Glomerular visceral epithelial cell (primary cell): ENCODE data around the gene SBSN.

Source experiments
- DNase-seq: peaks from one replicate; pipeline ENCODE4 v3.0.0-alpha.2; 2016; ENCODE audit errors: extremely low spot score

The SBSN gene

DNA sequence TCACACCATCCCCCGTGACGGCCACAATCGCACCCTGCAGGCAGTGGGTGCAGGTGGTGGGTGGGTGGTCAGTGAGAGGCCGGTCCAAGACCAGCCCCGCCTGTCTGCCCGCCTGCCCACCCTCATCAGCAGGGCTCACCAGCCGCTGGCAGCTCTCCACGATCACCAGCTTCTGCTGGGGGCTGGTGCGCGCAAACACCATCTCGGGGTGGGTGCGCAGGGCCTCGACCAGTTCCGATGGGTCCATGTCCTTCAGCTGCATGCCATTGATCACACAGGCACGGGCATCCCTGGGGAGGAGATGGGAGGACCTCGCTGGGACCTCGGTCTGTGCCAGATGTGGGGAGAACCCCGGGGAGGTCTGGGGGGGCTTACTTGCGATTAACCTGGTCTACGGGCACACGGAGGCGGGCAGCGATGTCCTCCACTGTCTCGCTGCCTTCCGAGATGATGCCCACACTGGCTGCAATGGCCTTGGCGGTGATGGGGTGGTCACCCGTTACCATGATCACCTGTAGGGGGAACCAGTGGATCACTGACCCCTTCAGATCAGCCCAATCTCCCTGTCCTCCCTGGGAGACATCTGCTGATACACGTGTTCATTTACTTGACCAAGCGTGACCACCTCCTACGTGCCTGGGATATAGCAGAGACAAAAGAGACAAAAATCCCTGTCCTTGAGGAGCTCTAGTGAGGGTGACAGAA lies 27.3 kb upstream of the SBSN start:
- peak; percentile 58 for DNase-seq

DNA sequence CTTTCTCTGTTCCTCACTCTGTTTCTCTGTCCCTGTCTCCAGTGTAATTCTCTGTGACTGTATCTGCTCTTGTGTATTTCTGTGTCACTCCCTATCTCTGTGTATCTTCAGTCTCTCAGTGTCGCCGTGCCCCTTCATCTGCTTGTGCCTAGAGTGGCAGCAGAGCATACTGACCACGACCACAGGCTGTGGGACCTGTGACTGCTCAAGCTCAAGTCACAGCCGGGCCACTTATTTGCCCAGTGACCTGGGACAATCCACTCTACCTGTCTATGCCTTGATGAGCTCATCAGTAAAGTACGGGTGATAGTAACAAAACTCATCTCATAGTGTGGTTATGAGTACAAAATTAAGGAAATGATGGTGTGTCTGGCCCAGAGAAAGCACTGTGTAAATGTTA lies 26.0 kb upstream of the SBSN start:
- no peak for DNase-seq

DNA sequence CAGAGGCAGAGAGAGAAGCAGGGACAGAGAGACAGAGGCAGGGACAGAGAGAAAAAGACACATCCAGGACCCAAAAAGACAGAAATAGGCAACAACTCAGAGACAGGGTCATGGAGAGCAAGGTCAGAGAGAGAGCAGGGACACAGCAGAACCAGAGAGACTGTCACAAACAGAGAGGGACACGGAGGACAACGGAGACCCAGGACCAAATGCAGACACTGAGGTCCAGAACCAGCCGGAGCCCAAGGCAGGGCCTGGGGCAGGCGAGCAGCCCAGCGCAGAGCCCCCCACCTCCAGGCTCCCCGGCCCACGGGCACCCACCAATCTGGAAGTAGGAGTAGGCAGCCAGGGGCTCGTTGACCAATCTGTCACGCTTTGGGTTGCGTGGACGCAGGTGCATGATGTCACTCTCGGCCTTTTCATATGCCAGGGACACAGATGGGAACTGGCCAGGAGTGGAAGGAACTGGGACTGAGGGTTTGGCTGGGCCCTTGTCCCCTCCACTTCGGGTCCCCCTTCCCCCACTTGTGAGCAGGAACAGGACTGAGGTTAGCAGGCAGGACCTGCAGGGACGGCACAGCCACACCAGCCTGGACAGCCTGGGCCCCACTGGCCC lies 25.4 kb upstream of the SBSN start:
- DNase-seq: no peak

DNA sequence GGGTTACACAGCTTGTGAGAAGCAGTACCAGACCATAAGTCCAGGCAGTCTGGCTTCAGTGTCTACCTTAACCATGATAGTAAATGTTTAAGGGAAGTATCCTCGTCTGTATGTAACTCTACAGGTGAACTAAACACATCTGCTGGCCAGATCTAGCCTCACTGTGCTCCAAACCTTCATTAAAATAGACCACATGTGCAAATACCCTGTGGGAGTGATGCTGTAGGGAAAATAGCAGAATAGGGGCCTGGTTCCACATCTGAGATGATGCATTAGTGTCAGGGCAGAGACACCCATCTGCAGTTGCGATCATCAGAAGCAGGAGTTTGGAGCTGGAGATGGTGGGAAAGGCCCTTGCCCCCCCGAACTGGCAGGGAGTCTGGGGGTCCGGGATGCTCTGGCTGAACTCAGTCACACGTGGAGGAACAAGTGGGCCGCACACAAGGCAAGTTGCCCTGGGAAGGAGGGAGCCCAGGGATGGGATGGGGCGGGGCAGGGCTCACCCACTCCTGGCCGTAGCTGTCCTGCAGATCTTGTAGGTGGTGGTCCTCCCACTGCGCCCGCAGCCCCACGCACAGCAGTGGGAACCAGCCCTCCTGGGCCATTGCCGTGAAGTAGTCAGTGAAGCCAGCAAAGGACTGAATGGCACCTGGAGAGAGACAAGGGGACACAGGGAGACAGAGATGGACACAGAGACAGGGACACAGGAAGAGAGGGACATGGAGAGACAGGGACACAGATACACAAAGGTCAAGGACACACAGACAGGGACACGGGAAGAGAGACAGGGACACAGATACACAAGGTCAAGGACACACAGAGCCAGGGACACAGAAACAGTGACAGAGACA lies 24.6 kb upstream of the SBSN start:
- no peak for DNase-seq

GRCh38 chr19:35551091-35551810 lies 23.1 kb upstream of the SBSN start:
- no peak for DNase-seq

DNA sequence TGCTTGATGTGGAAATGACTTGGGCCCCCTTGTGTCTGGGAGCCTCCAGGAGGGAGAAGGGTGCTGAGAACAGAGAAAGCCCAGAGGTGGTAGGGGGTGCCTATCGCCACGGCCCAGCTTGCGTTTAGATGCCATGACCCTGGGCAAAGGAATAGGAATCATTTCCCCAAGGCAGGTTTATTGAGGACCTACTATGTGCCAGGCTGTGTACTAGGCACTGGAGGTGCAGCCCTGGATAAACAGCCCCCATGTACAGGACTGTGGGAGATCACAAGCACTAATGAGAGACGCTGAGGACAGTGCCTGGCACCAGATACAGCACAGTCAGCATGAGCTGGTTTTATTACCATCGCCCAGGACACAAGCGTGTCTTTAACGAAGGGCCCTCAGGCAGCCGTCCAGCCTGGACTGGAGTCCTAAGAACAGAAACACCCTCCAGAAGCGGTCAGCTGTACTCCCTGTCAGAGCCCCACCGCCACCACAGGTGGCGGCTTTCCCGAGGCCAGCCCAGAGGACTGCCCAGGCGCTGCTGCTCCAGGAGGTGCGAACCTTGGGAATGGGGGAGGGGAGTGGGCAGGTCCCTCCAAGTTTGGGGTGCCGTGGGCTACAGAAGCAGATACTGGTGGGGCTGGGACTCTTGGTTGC lies 21.9 kb upstream of the SBSN start:
- no peak for DNase-seq

DNA sequence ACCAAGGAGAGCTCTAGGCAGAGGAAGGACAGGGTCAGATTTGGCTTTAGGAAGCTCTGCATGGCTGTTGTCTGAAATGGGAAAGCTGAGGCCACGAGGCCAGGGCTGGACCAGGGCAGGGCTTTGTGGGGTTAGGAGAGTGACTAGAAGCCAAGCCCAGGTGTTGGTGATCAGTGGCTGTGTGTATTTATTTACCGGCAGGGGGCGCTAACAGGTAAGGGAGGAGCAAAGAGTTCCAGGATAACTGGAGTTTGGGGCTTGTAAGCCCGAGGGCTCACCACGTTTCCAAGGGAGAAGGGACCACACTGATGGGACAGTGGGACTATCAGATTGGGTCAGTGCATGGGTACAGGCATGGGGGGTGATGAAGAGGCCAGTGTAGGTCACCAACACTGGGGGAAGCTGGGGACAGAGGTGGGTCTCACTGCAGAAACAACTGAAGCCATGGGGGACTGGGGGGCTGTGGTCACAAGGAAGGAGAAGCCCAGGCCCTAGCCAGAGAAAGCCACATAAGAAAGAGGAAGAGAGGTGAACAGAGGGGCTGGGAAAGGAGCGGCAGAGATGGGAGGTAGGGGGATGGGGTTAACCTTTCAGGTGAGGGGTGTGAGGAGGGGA lies 21.2 kb upstream of the SBSN start:
- DNase-seq: peak; percentile 72

GRCh38 chr19:35546532-35546931 lies 18.4 kb upstream of the SBSN start:
- DNase-seq: no peak

DNA sequence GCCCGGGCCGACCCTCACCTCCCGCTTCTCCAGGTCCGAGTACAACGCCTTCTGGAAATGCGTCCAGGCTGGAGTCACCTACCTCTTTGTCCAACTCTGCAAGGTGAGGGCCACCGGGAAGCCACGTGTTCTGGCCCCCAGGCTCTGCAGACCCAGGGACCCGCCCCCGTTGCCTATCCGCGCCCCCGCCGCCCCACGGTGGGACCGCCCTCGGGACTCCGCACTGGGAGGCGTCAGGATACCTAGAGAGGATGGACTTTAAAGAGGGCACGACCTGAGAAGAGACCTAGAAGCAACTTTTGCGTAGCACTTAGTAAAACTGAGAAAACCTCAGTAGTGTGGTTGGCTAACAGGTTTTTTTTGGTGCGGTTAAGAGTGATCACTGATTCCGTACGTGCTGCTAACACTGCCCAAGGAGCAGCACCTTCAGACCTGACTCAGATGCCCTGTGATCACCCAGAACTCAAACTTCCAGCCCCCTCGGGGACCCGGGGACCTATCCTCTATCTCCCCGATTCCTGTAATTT lies 17.8 kb upstream of the SBSN start:
- peak; percentile 31 for DNase-seq

DNA sequence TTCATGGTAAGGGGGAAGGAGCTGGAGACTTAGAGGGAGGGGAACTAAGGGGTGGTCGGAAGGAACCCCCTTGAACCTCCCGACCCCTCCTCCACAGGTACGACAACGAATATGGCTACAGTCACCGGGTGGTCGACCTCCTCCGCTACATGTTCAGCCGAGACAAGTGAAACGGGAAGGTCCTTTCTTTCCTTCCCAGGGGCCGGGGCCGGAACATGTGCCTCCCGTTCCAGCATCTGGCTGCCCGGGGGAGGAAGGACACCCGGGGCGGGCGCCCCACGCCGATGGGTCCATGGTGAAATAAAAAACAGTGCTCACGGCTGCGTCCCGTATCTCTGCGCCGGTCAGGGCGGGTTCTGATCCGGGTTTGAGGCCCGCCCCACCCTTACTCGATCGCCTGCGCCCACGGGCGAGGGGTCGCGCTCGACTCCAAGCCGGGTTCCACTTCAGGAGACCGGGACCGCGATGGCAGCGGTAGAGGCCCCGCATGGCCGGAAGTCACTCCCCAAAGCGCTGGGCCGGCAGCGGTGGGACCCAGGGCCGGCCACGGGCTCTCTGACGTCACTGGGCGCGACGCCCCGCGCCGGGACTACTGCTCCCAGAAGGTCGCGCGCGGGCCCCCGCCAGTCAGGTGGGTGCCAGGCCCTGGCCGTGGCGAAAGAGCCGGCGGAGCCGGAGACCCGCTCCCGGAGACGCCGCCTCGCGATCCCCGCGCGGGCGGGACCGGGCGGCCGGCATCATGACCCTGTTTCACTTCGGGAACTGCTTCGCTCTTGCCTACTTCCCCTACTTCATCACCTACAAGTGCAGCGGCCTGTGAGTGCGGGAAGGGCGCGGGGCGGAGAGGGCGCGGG lies 17.1 kb upstream of the SBSN start, which contains the start of gene TMEM147:
TSS of gene TMEM147 (plus strand) at position 626 of the 854 bp plus-strand sequence. CDS start at position 740, 114 bp downstream.
- DNase-seq: peak; percentile 85

DNA sequence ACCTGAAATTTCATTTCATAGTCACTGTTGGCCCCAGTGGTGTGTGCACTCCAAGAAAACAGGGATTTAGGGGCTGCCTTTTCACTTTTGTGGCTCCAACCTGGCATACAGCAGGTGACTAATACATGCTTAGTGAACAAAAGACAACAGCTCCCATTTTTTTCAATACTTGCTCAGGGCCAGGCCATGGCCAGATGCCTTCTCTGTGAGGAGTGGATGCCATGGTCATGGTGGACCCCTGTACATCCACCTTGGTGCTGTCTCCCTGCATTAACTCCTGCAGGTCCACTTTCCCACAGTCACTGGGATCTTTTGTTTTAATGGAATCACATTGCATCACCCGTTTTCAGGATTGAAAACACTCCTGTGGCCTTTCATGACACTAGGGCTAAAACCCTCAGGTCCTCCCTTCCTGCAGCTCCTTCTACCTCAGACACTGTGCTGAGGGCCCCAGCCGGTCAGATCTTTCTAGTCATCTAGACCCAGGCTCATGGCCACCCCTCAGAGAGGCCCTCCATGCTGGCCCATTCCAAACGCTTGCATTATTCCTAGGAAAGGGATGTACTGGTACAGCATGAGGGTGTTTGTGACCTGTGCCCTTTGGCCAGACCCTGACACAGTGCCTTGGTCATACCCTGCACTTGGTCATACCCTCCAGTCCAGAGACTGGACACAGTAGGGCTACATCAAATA lies 16.1 kb upstream of the SBSN start:
- DNase-seq: no peak

DNA sequence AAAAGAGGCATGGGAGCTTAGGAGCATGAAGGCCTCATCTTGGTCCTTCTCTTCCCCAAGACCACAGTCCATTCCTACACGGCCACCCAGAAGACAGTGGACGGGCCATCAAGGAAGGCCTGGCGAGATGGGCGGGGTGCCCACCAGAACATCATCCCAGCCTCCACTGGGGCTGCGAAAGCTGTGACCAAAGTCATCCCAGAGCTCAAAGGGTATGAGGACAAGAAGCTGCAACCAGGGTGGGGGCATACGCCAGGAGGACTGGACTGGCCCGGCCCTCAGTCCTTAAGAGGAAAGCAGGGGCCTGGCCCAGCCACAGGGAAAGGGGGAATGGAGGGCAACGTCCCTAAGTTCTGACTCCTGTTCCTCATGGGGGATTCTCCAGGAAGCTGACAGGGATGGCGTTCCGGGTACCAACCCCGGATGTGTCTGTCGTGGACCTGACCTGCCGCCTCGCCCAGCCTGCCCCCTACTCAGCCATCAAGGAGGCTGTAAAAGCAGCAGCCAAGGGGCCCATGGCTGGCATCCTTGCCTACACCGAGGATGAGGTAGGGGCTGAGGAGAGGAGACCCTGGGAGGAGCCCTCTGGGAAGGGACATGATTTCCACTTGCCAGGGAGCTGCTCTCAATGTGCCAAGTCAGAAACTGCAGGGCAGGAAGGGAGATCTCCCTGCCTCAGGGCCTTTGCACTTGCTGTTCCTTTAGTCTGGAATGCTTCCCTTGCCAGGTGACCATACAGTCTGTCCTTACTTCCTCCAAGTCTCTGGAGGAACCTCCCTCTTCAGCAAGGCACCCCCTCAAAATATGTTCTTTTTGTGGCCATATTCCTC lies 15.4 kb upstream of the SBSN start:
- no peak for DNase-seq

- DNase-seq: no peak
Measured at GRCh38 chr19:35542209-35542608, 14.1 kb upstream of the SBSN start.

DNA sequence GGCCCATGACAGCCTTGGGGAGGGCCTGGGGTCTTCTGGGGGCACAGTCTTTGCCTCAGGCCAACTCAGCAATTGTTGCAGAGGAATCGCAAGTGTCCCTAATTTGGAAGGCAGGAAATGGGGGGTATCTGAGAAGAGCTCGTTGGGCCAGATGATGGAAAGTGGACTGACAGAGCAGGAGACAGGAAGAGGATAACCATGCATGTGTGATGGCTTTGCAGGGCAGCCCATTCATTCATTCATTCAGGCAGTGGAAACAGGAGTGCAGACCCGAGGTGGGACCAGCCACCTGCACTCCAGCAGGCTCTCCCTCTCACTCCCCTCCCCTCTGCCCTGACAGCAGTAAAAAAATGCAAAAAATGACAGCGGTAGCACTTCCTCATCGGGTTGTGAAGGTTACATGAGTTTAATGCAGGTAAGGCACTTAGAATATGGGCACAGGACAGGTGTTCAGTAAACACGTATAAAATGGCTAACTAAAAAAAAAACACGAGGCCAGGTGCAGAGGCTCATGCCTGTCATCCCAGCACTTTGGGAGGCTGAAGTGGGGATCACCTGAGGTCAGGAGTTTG lies 12.3 kb upstream of the SBSN start:
- DNase-seq: no peak

- DNase-seq: no peak
Measured at GRCh38 chr19:35539850-35540249, 11.7 kb upstream of the SBSN start.

GRCh38 chr19:35539314-35539713 lies 11.2 kb upstream of the SBSN start:
- DNase-seq: no peak

DNA sequence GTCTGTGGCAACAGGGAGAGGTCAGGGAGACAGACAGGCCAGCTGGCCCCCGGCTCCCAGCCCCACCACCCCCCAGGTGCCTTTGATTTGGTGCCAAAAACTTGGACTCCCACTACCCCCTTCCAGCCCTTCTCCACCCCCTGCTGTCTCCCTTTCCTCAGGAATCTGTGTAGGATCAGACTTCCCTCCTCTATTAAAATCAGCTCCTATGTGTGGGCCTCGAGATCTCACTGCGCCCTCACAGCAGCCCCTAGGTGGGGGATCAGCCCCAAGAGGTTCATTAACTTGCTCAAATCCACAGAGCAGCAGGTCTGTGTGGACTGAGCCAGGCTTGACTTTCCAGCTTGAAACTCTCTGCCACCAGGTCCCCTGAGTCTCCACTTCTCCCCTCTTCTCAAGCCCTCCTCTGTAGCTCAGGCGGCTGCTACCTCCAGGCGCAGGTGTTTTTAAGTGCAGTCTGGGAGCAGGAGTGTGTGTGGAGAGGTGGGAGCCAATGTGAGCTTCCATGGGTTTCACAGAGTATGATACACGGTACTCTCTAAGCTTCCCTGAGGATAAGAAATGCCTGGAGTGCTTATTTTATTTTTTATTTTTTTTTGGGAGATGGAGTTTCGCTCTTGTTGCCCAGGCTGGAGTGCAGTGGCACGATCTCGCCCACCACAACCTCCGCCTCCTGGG lies 6.8 kb upstream of the SBSN start:
- no peak for DNase-seq
